Heart right ventricle (tissue), 16 donors: ENCODE data around the gene NLGN2. TPM values are rescaled to one million over a fixed set of nuclear protein-coding genes. Genes with fewer than 3 reads are reported as not detected.
A peak's percentile ranks its signal among the peaks of the same experiment; 100 is the strongest.

Experiments used
- ATAC-seq, 8 donors: fragments of 200-7000 bp; cut with Tn5 transposase; one replicate each; pipeline ENCODE4 v1.9.1; 2020; ENCODE audit warnings: mild to moderate bottlenecking in 8 of 8, moderate library complexity in 8 of 8, moderate number of reproducible peaks in 1 of 8
- DNase-seq, 2 donors: peaks; one replicate each; pipeline ENCODE4 v3.0.0-alpha.2; 2020
- H3K27ac ChIP-seq, 10 donors: fragments of 200-600 bp; sonication (generic) in 2 of 10; one replicate each; pipeline versions ENCODE4 v1.5.0 to v1.8.0; 2020 to 2022; ENCODE audit warnings: mild to moderate bottlenecking in 3 of 10
- H3K27me3 ChIP-seq, 7 donors: fragments of 200-600 bp; one replicate each; pipeline ENCODE4 v1.8.0; 2021 to 2022; ENCODE audit warnings: mild to moderate bottlenecking in 2 of 7
- H3K36me3 ChIP-seq, 9 donors: fragments of 200-600 bp; sonication (generic) in 1 of 9; one replicate each; pipeline versions ENCODE4 v1.5.0 to v1.8.0; 2020 to 2022; ENCODE audit warnings: mild to moderate bottlenecking in 2 of 9
- H3K4me1 ChIP-seq, 9 donors: fragments of 200-600 bp; sonication (generic) in 1 of 9; one replicate each; pipeline versions ENCODE4 v1.5.0 to v1.8.0; 2020 to 2022; ENCODE audit warnings: mild to moderate bottlenecking in 4 of 9
- H3K4me3 ChIP-seq, 10 donors: fragments of 200-600 bp; sonication (generic) in 2 of 10; one replicate each; pipeline versions ENCODE4 v1.5.0 to v1.8.0; 2020 to 2022; ENCODE audit warnings: mild to moderate bottlenecking in 7 of 10, moderate library complexity in 2 of 10
- H3K9me3 ChIP-seq, 11 donors: fragments of 200-600 bp in 10 of 11; sonication (generic) in 2 of 11; one replicate each; pipeline versions ENCODE4 v1.5.0 to v1.8.0; 2013 to 2022; ENCODE audit warnings: mild to moderate bottlenecking in 2 of 11, control low read depth in 1 of 11, moderate library complexity in 1 of 11
- WGBS, 2 donors: extraction: QIAGEN DNeasy Blood & Tissue Kit; methylation state at CpG; one replicate each; pipeline ENCODE4 v1.1.7; 2013; ENCODE audit warnings: inconsistent platforms in 1 of 2; 5-methylcytosine and 5-hydroxymethylcytosine counted together
- intact Hi-C, 10 donors: fragments of 100-400 bp; cut with DNase I; formaldehyde crosslinking; loops; one replicate each; pipeline versions ENCODE4 v1.11.1 to v1.14.2; 2022
- polyA plus RNA-seq, 2 donors: library from polyadenylated mRNA; stranded (reverse); fragments of 200-250 nt; gene quantifications; one replicate each; pipeline ENCODE4 v1.2.3, GENCODE V29; 2013
- total RNA-seq, 10 donors: library from RNA; stranded (reverse); fragmentation: NEBNext Ultra II Directional in 3 of 10; extraction: Animal tissue kit (Norgen Biotek cat#: 25700) in 3 of 10; gene quantifications; one replicate each; pipeline versions ENCODE4 v1.2.1 to v1.2.4, GENCODE V29; 2021 to 2023
- TF ChIP-seq, protein P1 (sequence below), 9 donors: fragments of 200-600 bp; sonication (generic) in 2 of 9; IDR thresholded peaks; one replicate each; pipeline versions ENCODE4 v1.5.0 to v1.8.0; 2021 to 2022; ENCODE audit warnings: antibody characterized with exemption in 9 of 9, mild to moderate bottlenecking in 5 of 9, moderate library complexity in 1 of 9
- donor health status: Arrhythmogenic right ventricular cardiomyopathy.
- donor health status: ischemic (EF 13 %, LVEDD 7.1; RV severe dilation, severe dysfunction).
- donor health status: healthy with polysubstance abuse.
- donor health status: DM: no; HTN: yes; CAD: no.
- donor health status: DM: no; HTN: no; CAD: no.
- donor health status: ischemic (EF 25% LVEDD 6.9; RV normal size, moderate dysfunction).
- donor health status: ischemic (EF 25% LVEDD 5.7; RV mildly dilated, moderate dysfunction).
- donor health status: healthy.
- donor health status: DM: yes; HTN: yes; CAD: no.
- donor health status: Ischemic cardiomyopathy.
- donor health status: ischemic (EF 35%, LVEDD 5.7; RV mildly dilated, moderate dysfunction).
- donor health status: nonischemic (EF 11% LVEDD 7.7; RV severe dilation, severe dysfunction).
- donor health status: DM: yes; HTN: yes; CAD: no.
- donor health status: PGD.
- donor health status: ischemic (EF 29% LVEDD 5.4; RV normal size, mild dysfunction).
- donor health status: nonischemic (EF 23%, LVEDD 6.1; RV moderate dilation, normal function).

Gene NLGN2
- total and polyA plus RNA-seq, 12 donors, result 3.6 to 15.8 (median 7.1) TPM

DNA sequence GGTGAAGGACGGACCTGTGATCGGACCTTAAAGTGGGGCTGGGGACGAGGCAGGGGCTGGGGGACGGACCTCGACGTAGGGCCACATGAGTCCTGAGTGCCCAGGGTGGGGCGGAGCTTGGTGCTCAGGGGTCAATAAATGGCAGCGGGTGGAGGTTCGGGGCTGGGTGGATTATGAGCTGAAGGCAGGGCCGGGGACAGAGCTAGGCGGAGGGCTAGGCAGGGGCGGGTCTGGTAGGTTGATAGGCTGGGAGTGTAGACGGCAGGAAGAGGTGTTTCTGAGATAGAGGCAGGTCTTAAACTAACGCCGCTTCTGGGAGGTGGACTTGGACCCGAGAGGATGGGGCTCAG is 37.9 kb downstream of the NLGN2 start:
- intact Hi-C loops, result no loop called here
- Histone ChIP-seq H3K4me1 (peaks cover 6 to 32% (median 26%) of the 10 kb centered on the region in 9 donors), H3K36me3 (no peaks in the 10 kb centered on the region), H3K4me3 (peak overlapping the region in 9 of 10 donors; percentile 33 to 62 (median 55)), H3K9me3 (no peaks in the 10 kb centered on the region), H3K27ac (peak overlapping the region in 3 of 10 donors; percentile 47 to 78 (median 77)), H3K27me3 (peaks cover 0 to 60% (median 4%) of the 10 kb centered on the region in 7 donors)
- DNase-seq (no peak), ATAC-seq (peak in 7 of 8 donors; percentile 13 to 50 (median 38))
- WGBS, 2 donors, result 6 to 14% methylated on average over 16 of the region's 16 CpGs
- TF ChIP-seq, protein P1, sequence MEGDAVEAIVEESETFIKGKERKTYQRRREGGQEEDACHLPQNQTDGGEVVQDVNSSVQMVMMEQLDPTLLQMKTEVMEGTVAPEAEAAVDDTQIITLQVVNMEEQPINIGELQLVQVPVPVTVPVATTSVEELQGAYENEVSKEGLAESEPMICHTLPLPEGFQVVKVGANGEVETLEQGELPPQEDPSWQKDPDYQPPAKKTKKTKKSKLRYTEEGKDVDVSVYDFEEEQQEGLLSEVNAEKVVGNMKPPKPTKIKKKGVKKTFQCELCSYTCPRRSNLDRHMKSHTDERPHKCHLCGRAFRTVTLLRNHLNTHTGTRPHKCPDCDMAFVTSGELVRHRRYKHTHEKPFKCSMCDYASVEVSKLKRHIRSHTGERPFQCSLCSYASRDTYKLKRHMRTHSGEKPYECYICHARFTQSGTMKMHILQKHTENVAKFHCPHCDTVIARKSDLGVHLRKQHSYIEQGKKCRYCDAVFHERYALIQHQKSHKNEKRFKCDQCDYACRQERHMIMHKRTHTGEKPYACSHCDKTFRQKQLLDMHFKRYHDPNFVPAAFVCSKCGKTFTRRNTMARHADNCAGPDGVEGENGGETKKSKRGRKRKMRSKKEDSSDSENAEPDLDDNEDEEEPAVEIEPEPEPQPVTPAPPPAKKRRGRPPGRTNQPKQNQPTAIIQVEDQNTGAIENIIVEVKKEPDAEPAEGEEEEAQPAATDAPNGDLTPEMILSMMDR (IDR thresholded peaks at IDR 0.05), result no peak

DNA sequence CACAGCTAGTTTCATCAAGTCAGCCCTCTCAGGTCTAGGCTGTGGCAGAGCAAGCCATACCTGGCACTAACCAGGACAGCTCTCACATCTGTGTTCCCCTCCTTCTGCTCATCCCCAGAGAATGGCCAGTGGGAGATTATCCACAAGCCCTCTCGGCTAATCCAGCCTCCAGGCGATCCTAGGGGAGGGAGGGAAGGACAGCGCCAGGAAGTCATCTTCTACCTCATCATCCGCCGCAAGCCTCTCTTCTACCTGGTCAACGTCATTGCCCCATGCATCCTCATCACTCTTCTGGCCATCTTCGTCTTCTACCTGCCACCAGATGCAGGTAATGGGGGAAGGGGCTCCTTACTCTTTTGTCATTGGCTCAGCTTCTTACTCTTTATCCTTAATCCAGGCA is 40.8 kb downstream of the NLGN2 start:
- Histone ChIP-seq H3K27me3 (peaks cover 0 to 45% (median 0%) of the 10 kb centered on the region in 7 donors), H3K36me3 (no peaks in the 10 kb centered on the region), H3K27ac (no peak overlapping the region), H3K4me3 (no peak overlapping the region), H3K9me3 (no peaks in the 10 kb centered on the region), H3K4me1 (peaks cover 6 to 28% (median 23%) of the 10 kb centered on the region in 9 donors)
- TF ChIP-seq, protein P1 (IDR thresholded peaks at IDR 0.05), result no peak
- ATAC-seq (no peak), DNase-seq (no peak)
- 83 to 88% methylated on average over 7 of the region's 7 CpGs for WGBS, 2 donors
- intact Hi-C loops, result no loop called here

DNA sequence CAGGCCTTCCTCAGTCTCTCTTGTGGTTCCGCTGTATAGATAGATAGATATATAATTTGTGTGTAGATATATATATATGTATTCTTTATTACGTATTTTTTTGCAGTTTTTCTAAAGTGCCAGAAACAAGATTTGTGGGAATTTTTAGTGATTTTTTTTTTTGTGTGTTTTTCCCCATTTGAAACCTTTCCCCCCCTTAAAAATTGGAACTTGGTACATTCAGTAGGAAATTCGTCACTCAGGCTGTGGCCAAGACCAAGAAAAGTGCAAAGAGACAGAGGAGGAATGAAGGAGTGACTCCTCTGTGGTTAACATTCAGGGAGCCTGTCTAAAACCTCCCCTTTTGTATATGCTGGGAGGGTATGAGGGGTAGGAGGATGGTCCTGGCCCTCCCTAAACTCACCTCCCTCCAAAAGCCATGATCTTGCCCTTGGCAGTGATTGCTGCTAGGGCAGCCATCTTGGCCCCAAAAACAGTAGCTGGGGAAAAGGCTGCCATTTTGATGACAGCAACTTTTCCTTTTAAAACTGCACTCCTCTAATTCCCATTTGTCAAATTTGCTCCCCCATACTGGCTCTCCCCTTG is 52.4 kb downstream of the NLGN2 start:
- Histone ChIP-seq H3K27me3 (no peaks in the 10 kb centered on the region), H3K9me3 (no peaks in the 10 kb centered on the region), H3K36me3 (peaks cover 0 to 38% (median 7%) of the 10 kb centered on the region in 9 donors), H3K4me3 (no peak overlapping the region), H3K4me1 (peaks cover 0 to 13% (median 0%) of the 10 kb centered on the region in 9 donors), H3K27ac (peak overlapping the region in 1 of 10 donors; percentile 23)
- TF ChIP-seq, protein P1 (IDR thresholded peaks at IDR 0.05), result no peak
- 77 to 82% methylated on average over 3 of the region's 3 CpGs for WGBS, 2 donors
- ATAC-seq, result no peak
- intact Hi-C loops, result no loop called here
- DNase-seq, result no peak

DNA sequence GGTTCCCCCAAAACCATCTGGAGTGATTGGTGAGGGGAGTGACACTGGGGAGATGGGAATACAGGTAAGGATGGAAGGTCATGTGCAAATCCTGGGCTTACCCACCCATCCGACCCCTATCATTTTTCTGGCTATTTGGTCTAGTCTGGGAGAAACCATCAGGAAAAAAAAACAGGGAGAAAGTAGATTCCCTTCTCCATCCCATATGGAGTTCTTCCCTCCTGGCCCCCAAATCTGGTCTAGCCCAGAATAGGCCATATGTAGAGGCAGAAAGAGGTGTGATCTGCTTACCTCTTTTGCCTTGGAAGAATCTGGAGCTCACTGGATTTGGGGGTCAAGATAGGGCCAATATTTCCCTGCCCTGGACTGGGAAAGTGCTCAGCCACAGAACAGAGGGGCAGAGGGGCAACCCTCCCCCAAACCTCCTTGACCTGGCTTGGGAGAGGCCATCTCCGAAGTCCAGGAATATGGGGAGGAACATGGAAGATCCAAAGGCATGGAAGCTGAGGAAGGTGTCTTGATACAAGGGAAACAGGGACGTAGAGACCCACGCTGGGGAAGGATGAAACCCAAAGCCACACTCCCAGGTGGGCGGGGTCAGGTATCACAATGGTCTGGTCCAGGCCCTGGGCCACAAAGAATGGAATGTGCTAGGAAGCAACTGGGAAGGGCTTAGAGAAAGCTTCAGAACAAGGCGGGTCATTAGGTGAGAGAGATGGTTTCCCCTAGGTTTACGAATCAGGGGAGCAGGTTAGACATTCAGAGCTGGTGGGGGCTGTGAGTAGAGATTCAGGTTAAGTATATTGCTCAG is 53.4 kb downstream of the NLGN2 start:
- no peak for ATAC-seq
- H3K27me3 ChIP-seq, result no peaks in the 10 kb centered on the region
- H3K9me3 ChIP-seq, result no peaks in the 10 kb centered on the region
- H3K36me3 ChIP-seq, result peaks cover 0 to 48% (median 7%) of the 10 kb centered on the region in 9 donors
- no peak overlapping the region for H3K27ac ChIP-seq
- TF ChIP-seq, protein P1 (IDR thresholded peaks at IDR 0.05), result no peak
- H3K4me3 ChIP-seq, result no peak overlapping the region
- H3K4me1 ChIP-seq, result peaks cover 3 to 17% (median 7%) of the 10 kb centered on the region in 9 donors
- WGBS, 2 donors, result 94% methylated on average over 7 of the region's 7 CpGs
- no peak for DNase-seq
- intact Hi-C loops, result no loop called here
